ENCODE measurements around the gene CASZ1. TPM values are rescaled to one million over a fixed set of nuclear protein-coding genes. Genes with fewer than 3 reads are reported as not detected.

CASZ1 gene
- total RNA-seq, 4 donors from 2014 or later = 5.2 to 38.5 (median 18.7) TPM

GRCh38 chr1:10639011-10639774, 157.3 kb downstream of the CASZ1 start:
- H3K27me3 ChIP-seq = no peaks in the 10 kb centered on the region
- no peak overlapping the region for H3K27ac ChIP-seq
- no peak for DNase-seq
- peaks cover 0 to 7% of the 10 kb centered on the region in 2 donors for H3K4me1 ChIP-seq
- no peaks in the 10 kb centered on the region for H3K9me3 ChIP-seq
- no peak overlapping the region for H3K4me3 ChIP-seq (replicated peaks in 1 of 3)
- WGBS, 2 donors = 79 to 80% methylated on average over 70 to 87 of the region's 108 CpGs
- TF ChIP-seq CTCF (IDR thresholded peaks at IDR 0.05) (no peak), POLR2A (IDR thresholded peaks at IDR 0.05) (no peak)
- peaks cover 4 to 7% of the 10 kb centered on the region in 2 donors for H3K36me3 ChIP-seq
- intact Hi-C loops (cut with DNase I) = no loop called here

- WGBS, 2 donors = 53 to 79% methylated on average over 4 to 5 of the region's 57 CpGs
- H3K4me1 ChIP-seq = peaks cover 0 to 7% of the 10 kb centered on the region in 2 donors
These were observed 157.9 kb downstream of the CASZ1 start for GRCh38 chr1:10638559-10639005.

GRCh38 chr1:10637834-10638558, 158.4 kb downstream of the CASZ1 start:
- H3K4me1 ChIP-seq = peaks cover 0 to 7% of the 10 kb centered on the region in 2 donors
- DNase-seq = no peak

More at GRCh38 chr1:10638559-10639005, 157.9 kb downstream of the CASZ1 start:
- Histone ChIP-seq H3K9me3 (no peaks in the 10 kb centered on the region), H3K36me3 (peaks cover 4 to 7% of the 10 kb centered on the region in 2 donors), H3K27me3 (no peaks in the 10 kb centered on the region), H3K27ac (no peak overlapping the region), H3K4me3 (replicated peaks in 1 of 3) (no peak overlapping the region)
- intact Hi-C loops (cut with DNase I) = no loop called here
- DNase-seq = no peak
- no peak for TF ChIP-seq CTCF (IDR thresholded peaks at IDR 0.05)

GRCh38 chr1:10637400-10637799, 159.0 kb downstream of the CASZ1 start:
- no peak for TF ChIP-seq POLR2A (IDR thresholded peaks at IDR 0.05)
- TF ChIP-seq CTCF (IDR thresholded peaks at IDR 0.05) = no peak
- no peak overlapping the region for H3K4me3 ChIP-seq (replicated peaks in 1 of 3)
- 82 to 93% methylated on average over 4 to 8 of the region's 9 CpGs for WGBS, 2 donors
- H3K9me3 ChIP-seq = no peaks in the 10 kb centered on the region
- H3K4me1 ChIP-seq = peaks cover 0 to 7% of the 10 kb centered on the region in 2 donors
- intact Hi-C loops (cut with DNase I) = no loop called here
- H3K27me3 ChIP-seq = no peaks in the 10 kb centered on the region
- peaks cover 4 to 7% of the 10 kb centered on the region in 2 donors for H3K36me3 ChIP-seq
- no peak overlapping the region for H3K27ac ChIP-seq
- no peak for DNase-seq

More at GRCh38 chr1:10637834-10638558, 158.4 kb downstream of the CASZ1 start:
- no peaks in the 10 kb centered on the region for H3K9me3 ChIP-seq
- intact Hi-C loops (cut with DNase I) = no loop called here
- peaks cover 4 to 7% of the 10 kb centered on the region in 2 donors for H3K36me3 ChIP-seq
- TF ChIP-seq CTCF (IDR thresholded peaks at IDR 0.05) (no peak), POLR2A (IDR thresholded peaks at IDR 0.05) (no peak)
- WGBS, 2 donors = 77 to 78% methylated on average over 16 to 19 of the region's 29 CpGs
- H3K27me3 ChIP-seq = no peaks in the 10 kb centered on the region
- H3K27ac ChIP-seq = no peak overlapping the region
- H3K4me3 ChIP-seq (replicated peaks in 1 of 3) = no peak overlapping the region

GRCh38 chr1:10635992-10636391, 160.5 kb downstream of the CASZ1 start:
- WGBS, 2 donors = 89 to 98% methylated on average over 12 to 17 of the region's 18 CpGs
- intact Hi-C loops (cut with DNase I) = no loop called here
- no peak overlapping the region for H3K27ac ChIP-seq
- no peak overlapping the region for H3K4me3 ChIP-seq (replicated peaks in 1 of 3)
- H3K9me3 ChIP-seq = no peaks in the 10 kb centered on the region
- DNase-seq = no peak
- no peaks in the 10 kb centered on the region for H3K27me3 ChIP-seq
- peaks cover 4 to 7% of the 10 kb centered on the region in 2 donors for H3K36me3 ChIP-seq
- TF ChIP-seq POLR2A (IDR thresholded peaks at IDR 0.05) = no peak
- no peak for TF ChIP-seq CTCF (IDR thresholded peaks at IDR 0.05)
- H3K4me1 ChIP-seq = peaks cover 0 to 7% of the 10 kb centered on the region in 2 donors

All from thyroid gland (tissue), 4 donors.